Esophagus muscularis mucosa (tissue), 3 donors: Measurements from ENCODE around the gene CASKIN1.

Source experiments
- EP300 ChIP-seq: sonication (generic); formaldehyde crosslinking; IDR thresholded peaks from one replicate; pipeline ENCODE4 v1.6.1; 2017; ENCODE audit warnings: antibody characterized with exemption
- POLR2A ChIP-seq: fragments of 450-650 bp; IDR thresholded peaks from one replicate; pipeline ENCODE4 v1.6.1; 2017; ENCODE audit warnings: antibody characterized with exemption, moderate library complexity, mild to moderate bottlenecking, low read depth
- POLR2AphosphoS5 ChIP-seq, 2 donors: sonication (generic); formaldehyde crosslinking; IDR thresholded peaks; one replicate each; pipeline ENCODE4 v1.6.1; 2017; ENCODE audit warnings: antibody characterized with exemption in 2 of 2

GRCh38 chr16:2187212-2187611 lies 9.2 kb downstream of the CASKIN1 start:
- no peak for TF ChIP-seq EP300
- TF ChIP-seq POLR2AphosphoS5 (IDR thresholded peaks at IDR 0.05): no peak
- TF ChIP-seq POLR2A: no peak
